ENCODE results near the gene SDCCAG8. TPM values are rescaled to one million over a fixed set of nuclear protein-coding genes. Genes with fewer than 3 reads are reported as not detected.

Gene SDCCAG8
- total RNA-seq, 1 donor from 2014 or later = 24.5 TPM

- no peaks in the 10 kb centered on the region for H3K27me3 Mint-ChIP-seq (ENCODE audit: low read depth, unreplicated experiment)
- FAIRE-seq (no peak), DNase-seq (ENCODE audit: low read depth) (no peak)
- peaks cover 10% of the 10 kb centered on the region for H3K36me3 Mint-ChIP-seq (ENCODE audit: low read depth, unreplicated experiment)
- H3K4me1 ChIP-seq (ENCODE audit: insufficient read depth, low read length) = peaks cover 7% of the 10 kb centered on the region
- no peak overlapping the region for H2AFZ ChIP-seq (ENCODE audit: low read depth, low read length)
- no peaks in the 10 kb centered on the region for H3K9me3 Mint-ChIP-seq (ENCODE audit: unreplicated experiment)
- TF ChIP-seq EZH2 (IDR thresholded peaks at IDR 0.05; ENCODE audit: insufficient read depth, low read length) (no peak), CTCF (IDR thresholded peaks at IDR 0.05; ENCODE audit: insufficient read depth, low read depth, low read length) (no peak)
- no peak overlapping the region for H3K4me2 ChIP-seq (ENCODE audit: low read length)
- no peak overlapping the region for H3K27ac Mint-ChIP-seq (ENCODE audit: unreplicated experiment)
- H3K27me3 ChIP-seq (ENCODE audit: insufficient read depth, low read length) = no peaks in the 10 kb centered on the region
- peaks cover 5% of the 10 kb centered on the region for H3K36me3 ChIP-seq (ENCODE audit: insufficient read depth, low read length)
- H3K4me3 ChIP-seq (ENCODE audit: insufficient read depth, low read depth, low read length) = no peak overlapping the region
- H3K9ac ChIP-seq (ENCODE audit: low read length) = no peak overlapping the region
- no peaks in the 10 kb centered on the region for H3K9me3 ChIP-seq (ENCODE audit: insufficient read depth, low read depth, low read length)
- H3K4me3 Mint-ChIP-seq (ENCODE audit: unreplicated experiment) = no peak overlapping the region
- no peaks in the 10 kb centered on the region for H3K79me2 ChIP-seq (ENCODE audit: insufficient read depth, low read length)
- H3K4me1 Mint-ChIP-seq (ENCODE audit: low read depth, unreplicated experiment) = peaks cover 2% of the 10 kb centered on the region
- no peak overlapping the region for H3K27ac ChIP-seq (ENCODE audit: low read depth, low read length)
- H4K20me1 ChIP-seq (ENCODE audit: insufficient read depth, low read length) = peaks cover 8% of the 10 kb centered on the region
These were observed 182.3 kb downstream of the SDCCAG8 start for GRCh38 chr1:243438146-243438545.

- Histone ChIP-seq H3K4me3 (ENCODE audit: insufficient read depth, low read depth, low read length) (no peak overlapping the region), H3K4me1 (ENCODE audit: insufficient read depth, low read length) (peaks cover 7% of the 10 kb centered on the region), H2AFZ (ENCODE audit: low read depth, low read length) (no peak overlapping the region), H3K27ac (ENCODE audit: low read depth, low read length) (no peak overlapping the region), H3K9me3 (ENCODE audit: insufficient read depth, low read depth, low read length) (no peaks in the 10 kb centered on the region), H3K79me2 (ENCODE audit: insufficient read depth, low read length) (no peaks in the 10 kb centered on the region), H3K4me2 (ENCODE audit: low read length) (peak overlapping the region; percentile 4), H3K9ac (ENCODE audit: low read length) (no peak overlapping the region), H3K27me3 (ENCODE audit: insufficient read depth, low read length) (no peaks in the 10 kb centered on the region), H3K36me3 (ENCODE audit: insufficient read depth, low read length) (peaks cover 5% of the 10 kb centered on the region), H4K20me1 (ENCODE audit: insufficient read depth, low read length) (peaks cover 8% of the 10 kb centered on the region)
- TF ChIP-seq CTCF (IDR thresholded peaks at IDR 0.05; ENCODE audit: insufficient read depth, low read depth, low read length) (no peak), EZH2 (IDR thresholded peaks at IDR 0.05; ENCODE audit: insufficient read depth, low read length) (no peak)
- H3K27ac Mint-ChIP-seq (ENCODE audit: unreplicated experiment) = no peak overlapping the region
- peak; percentile 83 for DNase-seq (ENCODE audit: low read depth)
- H3K4me3 Mint-ChIP-seq (ENCODE audit: unreplicated experiment) = no peak overlapping the region
- peaks cover 10% of the 10 kb centered on the region for H3K36me3 Mint-ChIP-seq (ENCODE audit: low read depth, unreplicated experiment)
- no peaks in the 10 kb centered on the region for H3K9me3 Mint-ChIP-seq (ENCODE audit: unreplicated experiment)
- H3K4me1 Mint-ChIP-seq (ENCODE audit: low read depth, unreplicated experiment) = peaks cover 2% of the 10 kb centered on the region
- FAIRE-seq = no peak
- H3K27me3 Mint-ChIP-seq (ENCODE audit: low read depth, unreplicated experiment) = no peaks in the 10 kb centered on the region
These were observed 183.0 kb downstream of the SDCCAG8 start for GRCh38 chr1:243438815-243439214.

- Histone ChIP-seq H2AFZ (ENCODE audit: low read depth, low read length) (no peak overlapping the region), H3K36me3 (ENCODE audit: insufficient read depth, low read length) (peaks cover 5% of the 10 kb centered on the region), H3K79me2 (ENCODE audit: insufficient read depth, low read length) (no peaks in the 10 kb centered on the region), H3K9me3 (ENCODE audit: insufficient read depth, low read depth, low read length) (no peaks in the 10 kb centered on the region), H3K4me2 (ENCODE audit: low read length) (no peak overlapping the region), H3K27me3 (ENCODE audit: insufficient read depth, low read length) (no peaks in the 10 kb centered on the region), H3K4me3 (ENCODE audit: insufficient read depth, low read depth, low read length) (no peak overlapping the region), H3K27ac (ENCODE audit: low read depth, low read length) (no peak overlapping the region), H4K20me1 (ENCODE audit: insufficient read depth, low read length) (no peaks in the 10 kb centered on the region), H3K4me1 (ENCODE audit: insufficient read depth, low read length) (peaks cover 3% of the 10 kb centered on the region), H3K9ac (ENCODE audit: low read length) (no peak overlapping the region)
- H3K4me3 Mint-ChIP-seq (ENCODE audit: unreplicated experiment) = no peak overlapping the region
- H3K4me1 Mint-ChIP-seq (ENCODE audit: low read depth, unreplicated experiment) = no peaks in the 10 kb centered on the region
- peaks cover 6% of the 10 kb centered on the region for H3K36me3 Mint-ChIP-seq (ENCODE audit: low read depth, unreplicated experiment)
- H3K9me3 Mint-ChIP-seq (ENCODE audit: unreplicated experiment) = no peaks in the 10 kb centered on the region
- H3K27ac Mint-ChIP-seq (ENCODE audit: unreplicated experiment) = no peak overlapping the region
- H3K27me3 Mint-ChIP-seq (ENCODE audit: low read depth, unreplicated experiment) = no peaks in the 10 kb centered on the region
- FAIRE-seq = no peak
- DNase-seq (ENCODE audit: low read depth) = peak; percentile 19
- no peak for TF ChIP-seq EZH2 (IDR thresholded peaks at IDR 0.05; ENCODE audit: insufficient read depth, low read length)
- TF ChIP-seq CTCF (IDR thresholded peaks at IDR 0.05; ENCODE audit: insufficient read depth, low read depth, low read length) = no peak
These were observed 184.6 kb downstream of the SDCCAG8 start for GRCh38 chr1:243440406-243440805.

Measured in astrocyte (in vitro differentiated cells and primary cell).